GM18520 (cell line): ENCODE data around the gene HECTD1.
"Not testable (repeated sequence)": the region's sequence is repeated elsewhere in the genome, so short reads cannot be mapped to it uniquely, and the experiment has no call there.

Experiments
- ATAC-seq: cut with Tn5 transposase; IDR thresholded peaks from one replicate; pipeline ENCODE4 v1.9.1; 2021; ENCODE audit not compliant: unreplicated experiment

HECTD1 gene

DNA sequence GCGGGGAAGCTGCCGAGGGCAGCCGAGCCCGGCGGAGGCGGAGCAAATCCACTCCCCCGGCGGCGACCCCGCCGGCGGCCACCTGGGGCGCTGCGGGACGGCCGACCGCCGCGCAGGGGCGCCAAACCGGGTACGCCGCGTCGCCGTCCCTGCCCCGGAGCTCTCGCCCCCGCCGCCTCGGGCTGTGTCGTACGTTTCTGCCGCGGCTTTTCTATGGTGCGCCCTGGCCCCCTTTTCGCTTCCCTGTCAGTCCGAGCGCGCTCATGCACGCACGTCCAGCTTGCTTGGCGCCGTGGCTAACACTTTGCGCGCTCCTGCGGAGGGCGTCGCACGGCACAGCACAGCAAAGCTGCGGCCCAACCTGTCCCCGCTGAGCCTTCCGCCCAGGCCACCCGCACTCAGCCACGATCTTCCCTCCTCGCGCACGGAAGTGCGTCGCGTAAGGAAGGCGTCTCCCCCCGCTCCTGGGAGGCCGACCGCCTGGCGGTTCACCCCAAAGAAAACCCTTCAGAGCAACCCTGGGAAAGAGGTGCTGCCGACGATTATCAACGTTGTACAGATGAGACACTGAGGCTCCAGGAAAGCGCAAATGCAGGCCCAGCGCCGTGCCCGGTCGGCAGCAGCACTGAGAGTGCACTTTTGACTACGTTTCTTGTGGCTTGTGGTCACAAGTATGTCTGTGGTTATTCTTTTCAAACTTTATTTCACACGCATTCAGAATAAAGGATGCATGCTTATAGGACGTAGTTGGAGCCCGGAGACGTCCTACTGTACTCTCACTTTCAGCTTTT, at the start of gene HECTD1:
Gene HECTD1, minus strand, starts transcription at position 39 of the 791 bp plus-strand sequence. CDS start 1,857 bp downstream, outside the sequence.
- peak; percentile 61 for ATAC-seq

GRCh38 chr14:31257244-31257553, 49.6 kb upstream of the HECTD1 start:
- ATAC-seq, result no peak

- no peak for ATAC-seq
Measured at GRCh38 chr14:31256534-31257243, 49.1 kb upstream of the HECTD1 start.

DNA sequence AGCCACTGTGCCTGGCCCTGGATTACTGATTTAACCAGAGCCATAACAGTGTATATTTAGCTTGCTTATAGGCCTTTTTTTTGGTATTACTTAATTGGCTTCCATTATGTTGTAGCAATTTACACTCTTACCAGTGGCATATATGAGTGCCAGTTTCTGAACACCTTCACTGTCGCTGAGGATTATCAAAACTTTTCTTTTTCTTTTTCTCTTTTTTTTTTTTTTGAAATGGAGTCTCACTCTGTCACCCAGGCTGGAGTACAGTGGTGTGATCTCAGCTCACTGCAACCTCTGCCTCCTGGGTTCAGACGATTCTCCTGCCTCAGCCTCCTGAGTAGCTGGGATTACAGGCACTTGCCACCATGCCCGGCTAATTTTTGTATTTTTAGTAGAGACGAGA, 48.3 kb upstream of the HECTD1 start:
- not testable (repeated sequence) for ATAC-seq

GRCh38 chr14:31255286-31255685, 47.7 kb upstream of the HECTD1 start:
- no peak for ATAC-seq

- ATAC-seq, result no peak
Measured at GRCh38 chr14:31253746-31254471, 46.3 kb upstream of the HECTD1 start.

- no peak for ATAC-seq
Measured at GRCh38 chr14:31252865-31253264, 45.3 kb upstream of the HECTD1 start.

DNA sequence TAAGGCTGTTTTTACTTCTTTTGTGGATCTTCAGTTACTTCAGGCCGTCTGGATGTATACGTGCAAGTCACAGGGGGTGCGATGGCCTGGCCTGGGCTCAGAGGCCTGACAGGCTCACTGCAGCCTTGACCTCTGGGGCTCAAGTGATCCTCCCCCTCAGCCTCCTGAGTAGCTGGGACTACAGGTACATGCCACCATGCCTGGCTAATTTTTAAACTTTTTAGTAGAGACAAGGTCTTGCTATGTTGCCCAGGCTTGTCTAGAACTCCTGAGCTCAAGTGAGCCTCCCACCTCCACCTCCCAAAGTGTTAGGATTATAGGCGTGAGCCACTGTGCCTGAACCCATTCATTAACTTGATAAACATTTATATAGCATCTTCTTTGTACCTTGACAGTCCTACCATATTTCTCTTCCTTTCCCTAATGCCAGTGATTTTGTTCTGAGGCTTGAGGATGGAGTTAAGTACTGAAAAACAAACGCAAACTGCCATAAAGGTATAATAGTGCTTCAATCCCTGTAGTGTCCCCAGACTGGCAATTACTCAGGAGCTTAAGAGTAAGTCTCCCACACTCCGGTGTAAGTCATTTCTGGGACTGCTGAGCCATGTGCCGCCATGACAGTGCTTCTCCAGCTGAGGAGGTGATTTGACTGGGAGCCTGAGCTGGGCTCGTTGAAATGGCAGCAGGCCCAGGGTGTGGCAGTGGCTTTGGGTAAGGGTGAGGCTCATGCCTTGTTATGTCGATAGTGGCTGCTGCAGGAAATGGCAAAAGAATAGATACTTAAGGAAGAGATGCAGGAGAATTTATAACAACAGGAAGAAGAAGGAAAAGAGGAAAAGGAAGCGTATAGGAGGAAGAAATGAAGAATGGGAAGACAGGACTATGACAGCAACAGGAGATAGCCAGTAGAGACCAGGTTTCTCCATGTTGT, 43.7 kb upstream of the HECTD1 start:
- ATAC-seq, result no peak

DNA sequence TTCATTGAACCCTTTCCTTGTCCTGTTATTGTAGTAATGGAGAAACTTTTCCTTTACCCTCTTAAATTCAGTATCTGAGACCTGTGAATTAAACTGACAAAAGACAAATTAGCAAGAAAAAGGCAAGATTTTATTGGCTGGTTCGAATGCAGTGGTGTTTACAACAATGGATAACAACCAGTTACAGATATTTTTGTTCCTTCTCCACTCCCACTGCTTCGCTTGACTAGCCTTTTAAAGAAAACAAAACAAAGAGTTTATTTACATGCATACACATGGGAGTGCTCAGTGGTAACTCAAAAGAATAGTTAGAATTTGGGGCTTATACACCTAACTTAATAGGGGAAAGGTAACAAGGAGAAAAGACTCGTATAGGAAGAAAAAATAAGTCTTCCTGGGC, 37.0 kb upstream of the HECTD1 start:
- ATAC-seq, result no peak

DNA sequence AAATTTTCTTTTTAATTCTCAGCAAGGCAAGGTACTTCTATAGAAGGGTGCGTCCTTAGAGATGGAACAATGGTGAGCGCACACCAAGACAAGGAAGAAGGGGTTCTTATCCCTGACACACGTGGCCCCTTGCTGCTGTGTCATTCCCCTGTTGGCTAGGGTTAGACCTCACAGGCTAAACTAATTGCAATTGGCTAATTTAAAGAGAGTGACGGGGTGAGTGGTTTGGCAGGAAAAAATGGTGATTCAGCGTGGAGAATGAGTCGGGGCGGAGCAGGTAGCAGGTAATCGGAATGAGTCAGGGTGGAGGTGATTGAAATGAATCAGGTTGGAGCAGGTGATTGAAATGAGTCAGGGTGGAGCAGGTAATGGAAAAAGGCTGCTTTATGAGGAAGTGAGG, 36.3 kb upstream of the HECTD1 start:
- no peak for ATAC-seq

DNA sequence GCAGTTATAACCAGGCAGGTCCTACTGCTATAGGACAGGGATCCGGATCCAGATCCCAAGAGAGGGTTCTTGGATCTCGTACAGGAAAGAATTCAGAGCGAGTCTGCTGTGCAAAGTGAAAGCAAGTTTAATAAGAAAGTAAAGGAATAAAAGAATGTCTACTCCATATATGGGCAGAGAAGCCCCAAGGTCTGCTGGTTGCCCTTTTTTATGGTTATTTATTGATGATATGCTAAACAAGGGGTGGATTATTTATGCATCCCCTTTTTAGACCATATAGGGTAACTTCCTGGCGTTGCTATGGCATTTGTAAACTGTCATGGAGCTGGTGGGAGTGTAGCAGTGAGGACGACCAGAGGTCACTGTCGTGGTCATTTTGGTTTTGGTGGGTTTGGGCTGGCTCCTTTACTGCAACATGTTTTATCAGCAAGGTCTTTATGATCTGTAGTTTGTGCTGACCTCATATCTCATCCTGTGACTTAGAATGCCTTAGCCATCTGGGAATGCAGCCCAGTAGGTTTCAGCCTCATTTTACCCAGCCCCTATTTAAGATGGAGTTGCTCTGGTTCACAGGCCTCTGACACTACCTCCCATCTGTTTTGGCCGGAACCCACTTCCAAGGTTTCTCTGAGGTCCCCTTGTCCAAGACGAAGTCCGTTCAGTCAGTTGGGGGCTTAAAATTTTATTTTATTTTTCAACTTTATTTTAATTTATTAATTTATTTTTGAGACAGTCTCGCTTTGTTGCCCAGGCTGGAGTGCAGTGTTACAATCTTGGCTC, 34.8 kb upstream of the HECTD1 start:
- ATAC-seq, result not testable (repeated sequence)

- no peak for ATAC-seq
Measured at GRCh38 chr14:31241450-31242114, 34.0 kb upstream of the HECTD1 start.

DNA sequence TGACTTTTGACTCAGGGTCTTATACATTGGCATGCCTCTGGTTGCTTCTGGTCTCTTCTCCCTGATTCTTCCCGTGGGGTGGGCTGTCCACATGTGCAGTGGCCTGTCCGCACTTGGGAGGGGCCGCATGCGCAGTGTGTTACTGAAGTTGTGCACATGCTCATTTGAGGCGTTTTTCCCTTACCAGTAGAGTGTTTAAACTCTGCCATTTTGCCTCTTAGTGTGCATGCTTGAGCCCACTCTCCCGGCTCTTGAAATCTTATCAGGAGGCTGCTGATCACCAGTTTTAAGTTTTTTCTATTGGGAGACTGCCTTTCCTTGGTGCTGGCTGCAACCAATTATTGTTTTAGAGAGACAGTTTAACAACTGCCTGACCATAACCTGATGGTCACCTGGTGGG, 32.1 kb upstream of the HECTD1 start:
- ATAC-seq, result no peak

DNA sequence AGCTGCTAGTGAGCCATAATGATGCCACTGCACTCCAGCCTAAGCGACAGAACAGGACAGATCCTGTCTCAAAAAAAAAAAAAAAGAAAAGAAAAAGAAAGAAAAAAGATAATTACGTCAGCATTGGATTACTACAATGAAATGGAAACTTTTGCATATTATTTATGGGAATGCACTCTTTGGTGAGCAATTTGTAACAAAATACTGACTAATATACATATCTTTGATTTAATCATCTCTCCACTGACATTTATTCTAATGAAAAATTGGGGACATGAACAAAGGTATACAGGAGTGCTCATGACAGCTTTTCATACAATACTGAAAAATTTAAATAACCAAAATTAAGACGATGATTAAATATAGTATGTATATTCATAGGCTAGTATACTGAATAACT, 27.9 kb upstream of the HECTD1 start:
- no peak for ATAC-seq

DNA sequence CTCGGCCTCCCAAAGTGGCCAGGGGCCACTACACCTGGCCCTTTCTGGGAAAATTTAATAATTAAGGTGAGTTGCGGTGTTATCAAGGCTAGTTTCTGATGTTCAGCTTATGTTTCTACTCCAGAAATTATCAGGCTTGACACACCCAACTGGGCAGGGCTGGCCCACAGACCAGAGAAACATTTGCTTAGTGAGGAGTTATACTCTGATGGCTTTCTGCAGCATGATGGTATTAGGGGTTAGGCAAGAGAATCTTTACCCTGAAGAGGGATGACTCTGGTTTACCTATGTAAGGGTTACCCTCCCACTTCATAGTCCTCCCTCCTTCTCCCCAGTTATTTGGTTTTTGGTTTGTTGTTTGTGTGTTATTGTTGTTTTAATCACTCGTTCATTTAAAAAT, 24.5 kb upstream of the HECTD1 start:
- no peak for ATAC-seq

GRCh38 chr14:31231272-31231671, 23.7 kb upstream of the HECTD1 start:
- not testable (repeated sequence) for ATAC-seq

DNA sequence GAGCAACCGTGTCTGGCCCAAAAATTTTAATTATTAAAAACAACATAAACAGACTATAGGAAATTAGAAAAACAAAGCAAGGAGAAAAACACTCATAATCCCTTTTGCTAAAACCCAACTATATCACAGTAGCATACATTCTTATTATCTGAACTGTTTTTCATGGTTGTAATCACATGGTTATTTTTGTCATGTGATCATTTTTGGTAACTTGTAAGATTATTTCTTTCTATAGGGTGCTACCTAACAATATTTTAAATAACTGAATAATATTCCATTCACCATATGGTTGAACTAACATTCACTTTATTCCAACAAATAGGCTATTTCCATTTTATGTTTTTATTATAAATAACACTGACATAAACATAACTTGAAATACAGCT, 23.0 kb upstream of the HECTD1 start:
- ATAC-seq, result no peak

DNA sequence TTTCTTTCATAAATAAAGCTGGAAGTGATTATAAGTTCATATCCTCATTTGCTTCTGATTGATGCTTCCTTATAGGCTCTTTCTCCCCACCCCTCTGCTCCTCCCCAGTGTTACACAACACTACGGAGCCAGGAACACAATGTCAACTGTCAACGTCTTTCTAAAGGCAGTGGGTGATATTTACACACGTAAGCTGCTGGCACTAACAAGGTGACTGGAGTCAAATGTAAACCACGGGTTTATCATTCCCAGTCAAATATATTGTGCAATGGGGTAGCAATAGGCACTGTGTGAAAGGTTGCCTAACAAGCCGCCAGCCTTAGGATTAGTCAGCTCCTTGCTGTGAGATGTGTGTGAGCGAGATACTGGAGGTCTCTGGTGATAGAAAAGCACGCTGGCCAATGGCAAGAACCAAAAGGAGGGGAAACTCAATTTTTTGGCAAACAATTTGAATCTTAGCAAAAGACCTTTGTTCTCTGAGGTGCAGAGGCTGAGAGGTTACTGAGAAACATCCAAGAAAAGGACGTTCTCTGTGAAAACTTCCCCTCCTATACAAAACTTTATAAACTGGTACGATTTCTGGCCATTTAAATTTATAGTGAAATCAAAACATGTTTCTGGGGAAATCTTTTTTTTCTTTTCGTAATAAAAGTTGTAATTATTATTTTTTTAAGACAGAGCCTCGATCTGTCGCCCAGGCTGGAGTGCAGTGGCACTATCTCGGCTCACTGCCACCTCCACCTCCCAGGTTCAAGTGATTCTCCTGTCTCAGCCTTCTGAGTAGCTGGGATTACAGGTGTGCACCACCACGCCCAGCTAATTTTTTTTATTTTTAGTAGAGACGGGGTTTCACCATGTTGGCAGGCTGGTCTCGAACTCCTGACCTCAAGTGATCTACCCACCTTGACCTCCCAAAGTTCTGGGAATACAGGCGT, 22.3 kb upstream of the HECTD1 start:
- ATAC-seq, result no peak
